ENCODE measurements around the gene SLC52A1.
A peak's percentile ranks its signal among the peaks of the same experiment; 100 is the strongest.
"Not testable (repeated sequence)": the region's sequence is repeated elsewhere in the genome, so short reads cannot be mapped to it uniquely, and the experiment has no call there.

The SLC52A1 gene

DNA sequence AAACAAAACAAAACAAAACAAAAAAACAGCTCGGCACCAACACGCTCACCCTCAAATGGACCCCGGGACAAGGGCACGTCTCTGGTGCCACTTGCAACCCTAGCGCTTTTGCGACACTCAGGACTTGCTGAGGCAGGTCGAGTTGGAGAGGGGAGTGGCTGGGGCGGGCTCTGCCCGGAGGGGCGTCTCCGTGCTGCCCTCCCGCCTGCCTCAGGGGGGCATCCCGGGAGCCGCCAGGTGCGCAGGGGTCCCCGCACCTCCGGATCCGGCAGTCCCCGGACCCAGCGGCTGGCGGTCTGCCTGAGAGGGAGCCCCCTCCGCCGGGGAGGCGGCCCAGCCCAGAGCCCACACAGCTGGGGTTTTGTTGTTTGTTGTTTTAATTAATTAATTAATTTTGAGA, at the start of gene SLC52A1:
TSS of gene SLC52A1 (minus strand) at position 112 of the 400 bp plus-strand sequence. CDS start 820 bp downstream, outside the sequence.
- no peak for DNase-seq

DNA sequence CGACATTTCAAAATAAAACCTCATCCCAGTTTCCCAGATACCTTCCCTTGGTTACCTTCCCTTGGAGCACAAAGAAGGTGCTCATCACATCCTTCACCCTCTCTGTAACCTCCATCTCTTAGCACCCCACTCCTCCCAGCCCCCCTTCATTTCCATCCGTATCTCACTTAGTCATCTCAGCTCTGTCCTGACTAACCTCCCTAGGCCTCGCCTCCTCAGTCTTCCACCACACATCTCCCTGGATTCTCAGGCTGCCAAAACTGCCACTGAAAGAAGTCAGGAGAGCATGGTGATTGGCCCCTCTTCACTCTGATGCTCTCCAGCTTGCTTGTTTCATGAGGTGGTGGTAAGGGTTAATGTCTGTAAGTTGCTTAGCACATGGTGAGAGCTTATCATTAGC, 45.4 kb upstream of the SLC52A1 start:
- DNase-seq, result no peak

- DNase-seq, result peak; percentile 65 to 67
These were observed 43.1 kb upstream of the SLC52A1 start, which contains the start of gene ZFP3 for GRCh38 chr17:5078106-5079028. ZFP3 (plus strand) TSS chr17:5078467; CDS start chr17:5091505, 13,038 bp downstream.

DNA sequence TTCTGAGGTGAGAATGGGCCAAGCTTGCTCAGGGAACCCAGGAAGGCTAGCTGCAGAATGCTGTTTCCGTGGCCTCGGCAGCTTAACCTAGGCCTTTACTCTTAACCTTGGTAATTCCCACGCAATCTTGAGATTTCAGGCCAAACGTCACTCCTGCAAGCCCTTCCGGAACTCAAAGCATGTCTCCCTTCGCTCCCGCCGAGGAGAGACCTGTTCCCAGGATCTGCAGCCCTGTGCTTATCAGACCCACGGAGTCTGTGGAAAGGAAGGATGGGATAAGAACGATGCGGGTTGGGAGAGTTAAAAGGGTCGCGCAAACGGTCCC, 42.5 kb upstream of the SLC52A1 start:
- no peak for DNase-seq

DNA sequence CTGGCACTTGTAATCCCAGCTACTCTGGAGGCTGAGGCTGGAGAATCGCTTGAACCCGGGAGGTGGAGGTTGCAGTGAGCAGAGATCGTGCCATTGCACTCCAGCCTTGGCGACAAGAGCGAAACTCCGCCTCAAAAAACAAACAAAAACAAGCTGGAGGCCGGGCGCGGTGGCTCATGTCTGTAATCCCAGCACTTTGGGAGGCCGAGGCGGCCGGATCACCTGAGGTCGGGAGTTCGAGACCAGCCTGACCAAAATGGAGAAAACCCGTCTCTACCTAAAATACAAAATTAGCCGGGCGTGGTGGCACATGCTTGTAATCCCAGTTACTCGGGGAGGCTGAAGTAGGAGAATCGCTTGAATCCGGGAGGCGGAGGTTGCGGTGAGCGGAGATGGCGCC, 42.0 kb upstream of the SLC52A1 start:
- not testable (repeated sequence) for DNase-seq

DNA sequence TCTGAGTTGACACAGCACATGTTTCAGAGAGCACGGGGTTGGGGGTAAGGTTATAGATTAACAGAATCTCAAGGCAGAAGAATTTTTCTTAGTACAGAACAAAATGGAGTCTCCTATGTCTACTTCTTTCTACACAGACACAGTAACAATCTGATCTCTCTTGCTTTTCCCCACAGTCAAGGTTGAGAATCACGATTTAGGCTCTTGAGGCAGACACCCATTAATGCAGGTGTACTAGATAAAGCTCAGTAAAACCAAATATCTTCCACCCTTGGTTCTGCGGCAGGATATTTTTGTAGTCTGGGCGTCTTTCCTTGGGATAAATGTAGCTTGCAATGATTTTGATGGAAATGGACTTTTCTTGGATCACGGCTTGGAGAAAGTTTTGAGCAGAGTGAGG, 40.2 kb upstream of the SLC52A1 start:
- DNase-seq, result not testable (repeated sequence)

- no peak for DNase-seq
These were observed 34.5 kb upstream of the SLC52A1 start for GRCh38 chr17:5069724-5070123.

DNA sequence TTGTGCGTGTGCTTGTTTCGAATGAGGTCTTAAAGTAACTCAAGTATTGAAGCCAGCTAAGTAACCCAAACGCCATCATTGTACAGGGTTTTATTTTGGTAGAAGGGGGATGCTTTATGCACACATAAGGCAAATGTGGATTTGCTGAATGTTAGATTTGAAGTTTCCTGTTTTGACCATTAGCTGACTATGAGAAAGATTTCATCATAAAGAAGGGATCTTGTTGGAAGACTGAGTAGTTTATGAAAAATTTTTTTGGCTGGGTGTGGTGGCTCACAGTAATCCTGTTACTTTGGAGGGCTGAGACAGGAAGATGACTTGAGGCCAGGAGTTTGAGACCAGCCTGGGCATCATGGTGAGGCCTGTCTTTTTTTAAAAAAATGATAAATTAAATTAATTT, 33.0 kb upstream of the SLC52A1 start:
- DNase-seq, result no peak

GRCh38 chr17:5065227-5065744, 30.1 kb upstream of the SLC52A1 start:
- DNase-seq, result no peak

- no peak for DNase-seq
These were observed 20.3 kb upstream of the SLC52A1 start for GRCh38 chr17:5055543-5055942.

DNA sequence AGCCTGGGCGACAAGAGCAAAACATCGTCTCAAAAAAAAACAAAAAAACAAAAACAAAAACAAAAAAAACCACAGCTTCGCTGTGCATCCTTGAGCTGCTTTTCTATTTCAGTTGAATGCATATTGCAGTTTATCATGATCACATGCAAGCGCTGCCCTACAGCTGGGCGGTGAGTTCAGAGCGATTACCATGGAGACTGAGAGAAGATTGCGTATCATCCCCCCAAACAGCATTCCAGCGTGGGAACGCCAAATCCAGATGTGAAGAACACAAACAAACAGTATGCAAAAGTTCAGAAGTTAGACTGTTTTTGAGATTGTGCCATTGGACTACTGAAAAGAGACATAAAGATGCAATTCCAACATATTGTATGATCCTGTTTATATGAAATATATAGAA, 15.1 kb upstream of the SLC52A1 start:
- no peak for DNase-seq

GRCh38 chr17:5049314-5049841, 14.2 kb upstream of the SLC52A1 start:
- no peak for DNase-seq

DNA sequence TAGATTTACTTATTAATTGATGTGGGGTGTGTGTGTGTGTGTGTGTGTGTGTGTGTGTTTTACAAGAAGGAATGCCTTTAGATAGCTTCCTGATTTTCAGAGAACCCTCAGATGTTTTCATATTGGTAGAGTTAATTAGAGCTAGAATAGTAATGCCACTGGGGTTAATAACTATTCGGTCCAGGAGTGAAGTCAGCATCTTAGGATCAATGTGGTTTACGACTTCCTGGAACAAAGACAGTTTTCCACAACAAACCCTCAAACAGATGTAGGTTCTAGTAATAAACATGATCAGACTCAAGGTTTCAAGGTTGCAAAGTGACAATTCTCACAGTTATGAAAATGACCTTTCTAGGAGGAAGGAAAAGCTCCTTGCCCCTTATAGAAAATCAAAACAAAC, 12.2 kb upstream of the SLC52A1 start:
- no peak for DNase-seq

GRCh38 chr17:5045496-5045895, 10.3 kb upstream of the SLC52A1 start:
- no peak for DNase-seq

DNA sequence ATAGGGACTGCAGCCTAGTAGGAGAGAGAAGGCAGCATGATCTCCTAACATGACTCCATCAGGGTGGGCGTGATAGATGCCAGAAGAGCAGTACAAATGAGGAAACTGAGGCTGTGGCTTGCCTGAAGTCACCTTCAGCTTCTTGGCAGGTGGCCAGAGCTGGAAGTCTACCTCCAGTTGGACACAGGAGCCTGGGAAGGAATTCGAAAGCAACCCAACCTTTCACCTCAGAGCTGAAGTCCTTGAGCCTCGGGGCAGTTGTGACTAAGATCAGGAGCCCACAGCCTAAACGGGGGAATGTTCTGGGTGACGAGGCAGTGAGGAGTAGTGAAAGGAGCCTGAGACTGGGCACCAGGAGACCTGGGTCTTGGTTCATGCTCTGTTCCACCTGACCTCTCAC, 9.4 kb upstream of the SLC52A1 start:
- DNase-seq, result no peak

GRCh38 chr17:5043524-5043923, 8.3 kb upstream of the SLC52A1 start:
- no peak for DNase-seq

DNA sequence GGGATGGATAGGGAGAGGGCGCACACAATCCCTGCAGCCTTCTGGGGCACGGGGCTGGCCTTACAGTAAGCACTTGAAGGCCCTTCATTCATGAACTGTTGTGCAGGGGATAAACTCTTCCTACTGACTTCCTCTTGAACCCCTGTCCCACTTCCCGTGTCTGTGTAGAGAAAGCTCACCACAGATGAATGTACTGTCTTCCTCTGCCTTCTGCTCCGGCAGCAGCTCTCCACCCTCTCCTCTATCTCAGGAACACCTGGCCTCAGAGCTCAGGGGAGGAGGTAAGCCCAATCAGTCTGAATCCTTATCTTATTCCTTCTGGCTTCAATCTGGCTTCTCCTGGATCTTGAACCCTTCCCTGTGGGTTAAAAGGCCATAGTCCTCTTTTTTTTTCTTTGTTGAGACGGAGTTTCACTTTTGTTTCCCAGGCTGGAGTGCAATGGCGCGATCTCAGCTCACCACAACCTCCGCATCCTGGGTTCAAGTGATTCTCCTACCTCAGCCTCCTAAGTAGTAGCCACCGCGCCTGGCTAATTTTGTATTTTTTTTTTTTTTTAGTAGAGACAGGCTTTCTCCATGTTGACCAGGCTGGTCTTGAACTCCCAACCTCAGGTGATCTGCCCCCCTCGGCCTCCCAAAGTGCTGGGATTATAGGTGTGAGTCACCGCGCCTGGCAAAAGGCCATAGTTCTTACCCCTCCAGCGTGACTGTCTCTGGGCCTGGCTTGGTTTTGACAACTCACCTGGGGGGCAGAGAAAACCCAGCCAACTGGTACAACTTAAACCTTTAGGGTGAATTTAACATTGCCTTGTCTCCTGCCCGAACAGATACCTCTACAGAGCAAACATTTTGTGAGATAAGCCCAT, 7.2 kb upstream of the SLC52A1 start:
- DNase-seq, result no peak

DNA sequence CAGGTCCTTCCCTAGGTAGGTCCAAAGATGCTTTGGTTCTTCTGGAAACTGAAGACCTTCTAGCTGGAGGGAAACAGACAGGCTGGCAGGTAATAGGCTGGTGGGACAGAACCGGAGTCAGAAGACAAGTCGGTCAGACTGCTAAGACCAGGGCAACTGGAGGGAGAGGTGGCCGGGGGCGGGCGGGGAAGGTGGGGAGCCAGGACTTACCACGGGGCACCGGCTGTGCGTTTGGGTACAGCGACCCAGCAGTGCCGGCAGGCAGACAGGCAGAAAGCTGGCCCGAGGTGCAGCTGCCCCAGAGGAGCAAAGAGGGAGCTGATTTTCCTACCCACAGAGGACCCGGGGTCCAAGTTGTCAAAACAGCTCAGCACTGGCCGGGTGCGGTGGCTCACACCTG, 575 bp downstream of the SLC52A1 start:
- no peak for DNase-seq

DNA sequence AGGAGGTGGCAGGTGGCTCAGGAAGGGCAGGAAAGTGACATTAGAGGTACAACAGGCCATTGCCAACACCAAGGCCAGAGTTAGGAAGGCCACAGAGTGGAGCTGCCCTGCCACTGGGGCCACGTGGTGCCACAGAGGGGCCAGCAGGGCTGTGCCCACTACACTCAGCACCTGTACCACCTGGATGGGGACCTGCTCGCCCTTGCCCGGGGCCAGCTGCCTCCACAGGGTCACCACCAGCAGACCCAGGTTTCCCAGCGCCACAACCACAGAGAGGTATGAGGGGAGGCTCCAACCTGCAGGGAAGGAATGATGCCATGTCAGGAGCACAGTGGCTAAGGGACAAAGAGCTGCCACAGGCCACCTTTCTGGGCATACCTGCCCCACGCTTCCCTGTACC, 1.2 kb downstream of the SLC52A1 start:
- DNase-seq, result no peak

DNA sequence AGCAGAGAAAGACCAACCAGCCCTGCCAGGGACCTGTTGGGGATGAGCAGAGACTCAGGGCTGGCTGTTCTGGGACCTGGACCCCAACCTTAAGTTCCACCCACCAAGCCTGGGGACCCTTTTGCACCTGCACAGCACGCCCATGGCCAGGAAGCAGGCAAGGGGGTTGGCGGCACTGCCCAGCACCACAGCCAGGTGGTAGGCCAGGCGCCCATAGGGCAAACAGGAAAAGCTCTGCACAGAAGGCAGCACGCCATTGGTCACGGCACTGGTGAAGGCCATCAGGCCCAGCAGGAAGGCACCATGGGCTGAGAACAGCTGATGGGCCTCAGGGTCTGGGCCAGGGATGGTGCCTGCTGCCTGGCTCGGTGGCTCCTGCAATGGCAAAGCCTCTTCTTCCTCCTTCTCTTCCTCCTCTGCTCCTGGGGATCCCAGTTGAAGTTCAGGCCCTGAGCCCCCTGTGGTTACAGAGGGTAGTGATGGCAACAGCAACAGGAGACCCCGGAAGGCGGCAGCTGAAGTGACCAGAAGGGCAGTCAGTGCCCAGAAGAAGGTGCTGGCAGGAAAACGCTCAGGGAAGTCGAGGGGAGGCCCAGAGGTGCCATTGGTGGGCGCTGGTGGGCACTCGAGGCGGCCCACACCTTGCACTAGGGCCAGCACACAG, 1.7 kb downstream of the SLC52A1 start:
- DNase-seq, result no peak

DNA sequence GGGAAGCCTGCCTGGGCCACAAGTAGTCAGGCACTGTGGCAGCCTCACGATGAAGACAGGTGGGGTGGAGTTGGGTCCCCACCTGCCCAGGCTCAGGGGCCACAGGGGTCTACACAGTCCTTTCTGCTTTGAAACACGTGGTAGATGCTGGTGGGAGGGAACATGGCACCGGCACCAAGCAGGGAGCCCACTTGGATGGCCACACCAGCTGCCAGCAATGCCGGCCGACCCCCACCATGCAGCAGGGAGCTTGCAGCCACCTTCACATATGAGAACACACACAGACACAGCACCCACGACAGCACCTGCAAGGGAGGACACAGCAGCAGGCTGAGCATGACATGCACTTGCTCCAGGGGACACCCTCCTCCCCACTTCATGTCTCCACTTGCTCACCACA, 2.4 kb downstream of the SLC52A1 start:
- no peak for DNase-seq

- DNase-seq, result peak; percentile 81
These were observed 3.7 kb downstream of the SLC52A1 start for GRCh38 chr17:5031365-5032082.

All from stimulated activated CD4-positive, alpha-beta T cell treated with anti-CD3 and anti-CD28 coated beads, Interleukin-2, amount 100 ng/mL, for 48 hours (primary cell).